Measurements from ENCODE around the gene RANBP1. TPM values are rescaled to one million over a fixed set of nuclear protein-coding genes. Genes with fewer than 3 reads are reported as not detected.
A peak's percentile ranks its signal among the peaks of the same experiment; 100 is the strongest.

The RANBP1 gene
- total and polyA plus RNA-seq, 2 of the 4 experiments (the other 2 are of a cell fraction), result 173 to 376 TPM

DNA sequence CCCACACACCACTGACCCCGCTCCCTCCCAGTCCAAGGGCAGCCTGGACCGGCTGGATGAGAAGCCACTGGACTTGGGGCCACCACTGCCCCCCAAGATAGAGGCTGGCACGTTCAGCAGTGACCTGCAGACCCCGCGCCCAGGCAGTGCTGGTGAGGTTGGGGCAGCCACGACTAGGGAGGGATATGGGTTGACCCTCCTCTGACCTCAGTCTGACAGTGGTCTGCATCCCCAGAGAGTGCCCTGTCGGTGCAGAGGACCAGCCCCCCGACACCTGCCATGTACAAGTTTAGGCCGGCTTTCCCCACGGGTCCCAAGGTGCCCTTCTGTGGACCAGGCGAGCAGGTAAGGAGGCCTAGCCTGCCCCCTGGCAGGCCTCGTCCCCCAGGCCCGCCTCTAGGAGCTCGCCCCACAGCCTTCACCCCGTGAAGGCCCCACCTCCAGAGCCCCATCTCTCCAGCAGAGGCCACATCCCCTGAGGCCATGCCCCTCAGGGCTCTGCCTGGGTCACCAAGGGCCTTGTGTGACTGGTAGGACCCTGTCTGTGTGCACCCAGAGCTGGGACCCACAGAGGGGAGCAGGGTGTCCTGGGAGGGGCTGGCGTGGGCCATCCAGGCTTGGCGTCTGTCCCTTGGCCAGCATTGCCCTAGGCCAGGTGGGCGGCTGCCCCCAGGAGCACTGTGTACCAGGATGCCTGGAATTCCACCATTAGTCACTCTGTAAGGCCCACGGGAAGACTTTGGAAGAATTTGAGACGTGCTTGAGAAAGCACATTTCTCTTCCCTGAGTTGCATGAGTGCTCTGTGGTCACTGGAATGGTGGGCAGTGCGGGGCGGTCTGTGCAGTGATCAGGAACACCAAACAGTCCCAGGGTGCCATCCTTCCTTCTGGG, 25.5 kb downstream of the RANBP1 start:
- peak overlapping the region; percentile 58 for H2AFZ ChIP-seq (replicated peaks; ENCODE audit: low read length, poor library complexity)
- peak overlapping the region; percentile 87 for H2AK9ac ChIP-seq (replicated peaks; ENCODE audit: low read depth, low read length, poor library complexity)
- BruUV-seq (replicated peaks), result no TSS peak
- peak overlapping the region; percentile 47; the same call in 1 of the 2 replicates for H3K4me2 ChIP-seq (ENCODE audit: low read depth, low read length)
- ChIA-PET CTCF (no interaction called here), POLR2A (ENCODE audit: unreplicated experiment) (no interaction called here)
- H3K4ac ChIP-seq (ENCODE audit: low read depth, low read length), result peak overlapping the region; percentile 68
- peaks cover 46% of the 10 kb centered on the region for H4K20me1 ChIP-seq (ENCODE audit: insufficient read depth, low read length)
- peak overlapping the region; percentile 87 for H3K18ac ChIP-seq (ENCODE audit: low read depth, low read length)
- H2BK5ac ChIP-seq (ENCODE audit: low read depth, low read length, poor library complexity, severe bottlenecking), result peak overlapping the region; percentile 97
- H2AK5ac ChIP-seq (ENCODE audit: low read depth, low read length), result peak overlapping the region; percentile 95
- H4K91ac ChIP-seq (ENCODE audit: insufficient read depth, low read depth, low read length), result peak overlapping the region; percentile 66
- peak overlapping the region; percentile 78; the same call in 1 of the 3 replicates for H2BK15ac ChIP-seq (ENCODE audit: low read depth, low read length)
- dilution Hi-C loops (cut with HindIII; ENCODE audit: low sequenced_read_pairs, unreplicated experiment) (no loop called here), intact Hi-C loops (cut with micrococcal nuclease) (no loop called here), in situ Hi-C loops (cut with MboI; ENCODE audit: low sequenced_read_pairs) (no loop called here)
- H3K27ac ChIP-seq (ENCODE audit: insufficient read depth, low read length), result peak overlapping the region; percentile 88
- H3K23ac ChIP-seq (ENCODE audit: low read depth, low read length), result peak overlapping the region; percentile 75
- 51% methylated on average over 3 of the region's 22 CpGs; no CpG with 5 or more reads in 1 of the 2 experiments for WGBS, 2 experiments (ENCODE audit: extremely low coverage in 2 of 2, insufficient read length in 1 of 2)
- H2BK20ac ChIP-seq (ENCODE audit: low read depth, low read length), result peak overlapping the region; percentile 46
- peak overlapping the region in 1 of 2 experiments; percentile 74; a peak in 3 of 4 replicates for H4K8ac ChIP-seq (ENCODE audit: low read depth in 2 of 2, low read length in 2 of 2)
- H3K9me1 ChIP-seq (ENCODE audit: insufficient read depth, low read length), result peaks cover 15% of the 10 kb centered on the region
- H3K4me1 ChIP-seq (ENCODE audit: control insufficient read depth, insufficient read depth, low read length), result peaks cover 22% of the 10 kb centered on the region
- H3K9ac ChIP-seq (ENCODE audit: low read depth, low read length), result no peak overlapping the region; the same call in 1 of the 2 replicates
- H3K56ac ChIP-seq (ENCODE audit: extremely low read depth, insufficient read depth, low read length), result 0 out of 2 replicates have a peak overlapping the region, but pooled peaks have one; percentile 21
- H3K9me3 ChIP-seq (ENCODE audit: control insufficient read depth, insufficient read depth, low read length), result no peaks in the 10 kb centered on the region
- peak overlapping the region; percentile 46 for H2BK120ac ChIP-seq (ENCODE audit: low read depth, low read length)
- peaks cover 17% of the 10 kb centered on the region for H3K36me3 ChIP-seq (ENCODE audit: control insufficient read depth, insufficient read depth, low read length)
- H4K5ac ChIP-seq (ENCODE audit: low read depth, low read length), result peak overlapping the region; percentile 87; the same call in 1 of the 2 replicates
- no peak overlapping the region for H3K4me3 ChIP-seq (ENCODE audit: insufficient read depth, low read depth, low read length)
- no peaks in the 10 kb centered on the region for H3K27me3 ChIP-seq (ENCODE audit: control insufficient read depth, insufficient read depth, low read length)
- ATAC-seq (ENCODE audit: low read depth) (peak; percentile 89), DNase-seq (peak; percentile 82)
- peak overlapping the region; percentile 30 for H3K14ac ChIP-seq (replicated peaks; ENCODE audit: low read depth, low read length)
- peaks cover 14 to 69% of the 10 kb centered on the region in 2 experiments; a peak in 3 of 4 replicates for H3K79me1 ChIP-seq (ENCODE audit: low read depth in 1 of 2, low read length in 2 of 2)
- TF ChIP-seq CEBPB (IDR thresholded peaks at IDR 0.05; ENCODE audit: low read depth, low read length) (peak; percentile 35; the same call in 1 of the 2 replicates), RAD21 (IDR thresholded peaks at IDR 0.05; ENCODE audit: low read length) (no peak), NFE2L2 (IDR thresholded peaks at IDR 0.05; ENCODE audit: low read depth, low read length) (no peak), POLR2A (IDR thresholded peaks at IDR 0.05; ENCODE audit: low read depth, low read length) (no peak), RFX5 (IDR thresholded peaks at IDR 0.05; ENCODE audit: low read depth, low read length) (no peak), BHLHE40 (IDR thresholded peaks at IDR 0.05; ENCODE audit: low read depth, low read length) (peak; percentile 19; the same call in 1 of the 2 replicates), SMC3 (IDR thresholded peaks at IDR 0.05; ENCODE audit: low read depth, low read length) (no peak), FOS (IDR thresholded peaks at IDR 0.05; ENCODE audit: low read depth, low read length) (peak; percentile 37), RCOR1 (IDR thresholded peaks at IDR 0.05; ENCODE audit: insufficient replicate concordance, low read length) (no peak), CHD1 (IDR thresholded peaks at IDR 0.05; ENCODE audit: low read depth, low read length) (no peak)
- TF ChIP-seq, protein P1, sequence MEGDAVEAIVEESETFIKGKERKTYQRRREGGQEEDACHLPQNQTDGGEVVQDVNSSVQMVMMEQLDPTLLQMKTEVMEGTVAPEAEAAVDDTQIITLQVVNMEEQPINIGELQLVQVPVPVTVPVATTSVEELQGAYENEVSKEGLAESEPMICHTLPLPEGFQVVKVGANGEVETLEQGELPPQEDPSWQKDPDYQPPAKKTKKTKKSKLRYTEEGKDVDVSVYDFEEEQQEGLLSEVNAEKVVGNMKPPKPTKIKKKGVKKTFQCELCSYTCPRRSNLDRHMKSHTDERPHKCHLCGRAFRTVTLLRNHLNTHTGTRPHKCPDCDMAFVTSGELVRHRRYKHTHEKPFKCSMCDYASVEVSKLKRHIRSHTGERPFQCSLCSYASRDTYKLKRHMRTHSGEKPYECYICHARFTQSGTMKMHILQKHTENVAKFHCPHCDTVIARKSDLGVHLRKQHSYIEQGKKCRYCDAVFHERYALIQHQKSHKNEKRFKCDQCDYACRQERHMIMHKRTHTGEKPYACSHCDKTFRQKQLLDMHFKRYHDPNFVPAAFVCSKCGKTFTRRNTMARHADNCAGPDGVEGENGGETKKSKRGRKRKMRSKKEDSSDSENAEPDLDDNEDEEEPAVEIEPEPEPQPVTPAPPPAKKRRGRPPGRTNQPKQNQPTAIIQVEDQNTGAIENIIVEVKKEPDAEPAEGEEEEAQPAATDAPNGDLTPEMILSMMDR (conservative IDR thresholded peaks at IDR 0.05; ENCODE audit: low read depth, low read length), result no peak
- TF ChIP-seq, protein P2, sequence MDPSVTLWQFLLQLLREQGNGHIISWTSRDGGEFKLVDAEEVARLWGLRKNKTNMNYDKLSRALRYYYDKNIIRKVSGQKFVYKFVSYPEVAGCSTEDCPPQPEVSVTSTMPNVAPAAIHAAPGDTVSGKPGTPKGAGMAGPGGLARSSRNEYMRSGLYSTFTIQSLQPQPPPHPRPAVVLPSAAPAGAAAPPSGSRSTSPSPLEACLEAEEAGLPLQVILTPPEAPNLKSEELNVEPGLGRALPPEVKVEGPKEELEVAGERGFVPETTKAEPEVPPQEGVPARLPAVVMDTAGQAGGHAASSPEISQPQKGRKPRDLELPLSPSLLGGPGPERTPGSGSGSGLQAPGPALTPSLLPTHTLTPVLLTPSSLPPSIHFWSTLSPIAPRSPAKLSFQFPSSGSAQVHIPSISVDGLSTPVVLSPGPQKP (IDR thresholded peaks at IDR 0.05; ENCODE audit: borderline replicate concordance, low read depth, low read length), result no peak
- TF ChIP-seq, protein P3, sequence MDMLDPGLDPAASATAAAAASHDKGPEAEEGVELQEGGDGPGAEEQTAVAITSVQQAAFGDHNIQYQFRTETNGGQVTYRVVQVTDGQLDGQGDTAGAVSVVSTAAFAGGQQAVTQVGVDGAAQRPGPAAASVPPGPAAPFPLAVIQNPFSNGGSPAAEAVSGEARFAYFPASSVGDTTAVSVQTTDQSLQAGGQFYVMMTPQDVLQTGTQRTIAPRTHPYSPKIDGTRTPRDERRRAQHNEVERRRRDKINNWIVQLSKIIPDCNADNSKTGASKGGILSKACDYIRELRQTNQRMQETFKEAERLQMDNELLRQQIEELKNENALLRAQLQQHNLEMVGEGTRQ (IDR thresholded peaks at IDR 0.05; ENCODE audit: low read depth, low read length), result no peak

Measured in IMR-90 (cell line).